ENCODE results near the gene TMEM18.

DNA sequence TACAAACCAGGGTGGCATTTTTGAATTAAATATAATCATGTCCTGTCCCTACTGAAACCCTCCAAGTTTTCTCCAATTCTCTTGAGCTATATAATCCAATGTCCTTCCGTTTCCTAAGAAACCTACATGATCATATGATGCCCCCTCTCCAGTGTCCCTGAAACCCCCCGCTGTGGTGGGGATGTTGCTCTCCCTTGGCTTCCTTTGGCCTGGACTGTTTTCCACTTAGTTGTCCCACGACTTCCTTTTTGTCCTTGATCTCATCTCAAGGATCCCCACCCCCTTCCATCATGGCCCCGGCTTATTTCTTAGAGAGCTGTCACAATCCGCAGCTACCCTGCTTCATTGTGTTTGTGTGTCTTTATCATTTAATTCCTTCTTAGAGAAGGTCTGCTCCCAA, 43.8 kb downstream of the TMEM18 start:
- TF ChIP-seq, protein P1, sequence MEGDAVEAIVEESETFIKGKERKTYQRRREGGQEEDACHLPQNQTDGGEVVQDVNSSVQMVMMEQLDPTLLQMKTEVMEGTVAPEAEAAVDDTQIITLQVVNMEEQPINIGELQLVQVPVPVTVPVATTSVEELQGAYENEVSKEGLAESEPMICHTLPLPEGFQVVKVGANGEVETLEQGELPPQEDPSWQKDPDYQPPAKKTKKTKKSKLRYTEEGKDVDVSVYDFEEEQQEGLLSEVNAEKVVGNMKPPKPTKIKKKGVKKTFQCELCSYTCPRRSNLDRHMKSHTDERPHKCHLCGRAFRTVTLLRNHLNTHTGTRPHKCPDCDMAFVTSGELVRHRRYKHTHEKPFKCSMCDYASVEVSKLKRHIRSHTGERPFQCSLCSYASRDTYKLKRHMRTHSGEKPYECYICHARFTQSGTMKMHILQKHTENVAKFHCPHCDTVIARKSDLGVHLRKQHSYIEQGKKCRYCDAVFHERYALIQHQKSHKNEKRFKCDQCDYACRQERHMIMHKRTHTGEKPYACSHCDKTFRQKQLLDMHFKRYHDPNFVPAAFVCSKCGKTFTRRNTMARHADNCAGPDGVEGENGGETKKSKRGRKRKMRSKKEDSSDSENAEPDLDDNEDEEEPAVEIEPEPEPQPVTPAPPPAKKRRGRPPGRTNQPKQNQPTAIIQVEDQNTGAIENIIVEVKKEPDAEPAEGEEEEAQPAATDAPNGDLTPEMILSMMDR (IDR thresholded peaks at IDR 0.05; ENCODE audit: low read length): no peak
- TF ChIP-seq EZH2 (optimal IDR thresholded peaks at IDR 0.05; ENCODE audit: low read depth, low read length) (no peak), EZH2phosphoT487 (IDR thresholded peaks at IDR 0.05; ENCODE audit: low read length) (no peak)

Data from MM.1S (cell line).